HEK293 (cell line): ENCODE results near the gene KCNK3.
A peak's percentile ranks its signal among the peaks of the same experiment; 100 is the strongest.

Experiments
- CTCF ChIA-PET: fragments of 350-600 bp; formaldehyde crosslinking; extraction: SDS; loops from one replicate; lab custom pipeline; 2021; ENCODE audit warnings: antibody characterized with exemption; lab: Yijun Ruan, JAX
- POLR2A ChIA-PET: fragments of 300-600 bp; formaldehyde crosslinking; extraction: SDS; loops from one replicate; lab custom pipeline; 2020; ENCODE audit warnings: antibody characterized with exemption, inconsistent platforms; lab: Yijun Ruan, JAX
- H3K27ac ChIP-seq: fragments of 200-500 bp; sonication (Bioruptor generic); 2 replicates; pipeline ENCODE4 v1.5.1; 2014; ENCODE audit warnings: low read depth, low read length, control low read depth, inconsistent platforms; ENCODE audit errors: extremely low read depth
- H3K36me3 ChIP-seq, 2 experiments: fragments of 200-500 bp in 1 of 2; sonication (Bioruptor generic) in 1 of 2; 1 replicate in 1 of 2; 2 replicates in 1 of 2; pipeline ENCODE4 v1.5.1; 2014 to 2017; ENCODE audit warnings: inconsistent platforms in 2 of 2, low read length in 2 of 2; ENCODE audit not compliant: control insufficient read depth in 2 of 2, insufficient read depth in 1 of 2
- H3K4me1 ChIP-seq: fragments of 200-500 bp; sonication (Bioruptor generic); 2 replicates; pipeline ENCODE4 v1.5.1; 2014; ENCODE audit warnings: mild to moderate bottlenecking, low read length, inconsistent platforms; ENCODE audit not compliant: control insufficient read depth, insufficient read depth
- H3K4me3 ChIP-seq: 2 replicates; pipeline ENCODE4 v1.5.1; 2011; ENCODE audit warnings: low read depth, mild to moderate bottlenecking, control low read depth, low read length, moderate library complexity
- H3K9me3 ChIP-seq: fragments of 200-500 bp; sonication (Bioruptor generic); 2 replicates; pipeline ENCODE4 v1.5.1; 2014; ENCODE audit warnings: low read depth, low read length, inconsistent platforms; ENCODE audit not compliant: control insufficient read depth, insufficient read depth
- ATF2 ChIP-seq: fragments of 450-650 bp; formaldehyde crosslinking; IDR thresholded peaks from 2 replicates; pipeline ENCODE4 v1.5.1; 2016; ENCODE audit warnings: missing biosample characterization, missing genetic modification characterization, low read depth
- GLIS1 ChIP-seq: fragments of 450-650 bp; formaldehyde crosslinking; IDR thresholded peaks from 2 replicates; pipeline ENCODE4 v1.5.1; 2016; ENCODE audit warnings: missing biosample characterization, missing genetic modification characterization
- KLF17 ChIP-seq: fragments of 450-650 bp; formaldehyde crosslinking; IDR thresholded peaks from 2 replicates; pipeline ENCODE4 v1.5.1; 2016; ENCODE audit warnings: missing biosample characterization, missing genetic modification characterization
- KLF7 ChIP-seq: fragments of 450-650 bp; formaldehyde crosslinking; IDR thresholded peaks from 2 replicates; pipeline ENCODE4 v1.5.1; 2016; ENCODE audit warnings: missing biosample characterization, missing genetic modification characterization, borderline replicate concordance
- MYNN ChIP-seq: fragments of 450-650 bp; formaldehyde crosslinking; IDR thresholded peaks from 2 replicates; pipeline ENCODE4 v1.5.1; 2016; ENCODE audit warnings: missing biosample characterization, missing genetic modification characterization, borderline replicate concordance
- MZF1 ChIP-seq: fragments of 450-650 bp; formaldehyde crosslinking; IDR thresholded peaks from 2 replicates; pipeline ENCODE4 v1.5.1; 2017; ENCODE audit warnings: missing biosample characterization, missing genetic modification characterization, borderline replicate concordance
- SETDB1 ChIP-seq: IDR thresholded peaks from one replicate; pipeline ENCODE4 v1.6.1; 2017; ENCODE audit warnings: mild to moderate bottlenecking, low read length, moderate library complexity, mixed read lengths; ENCODE audit not compliant: insufficient read length
- WT1 ChIP-seq: fragments of 450-650 bp; formaldehyde crosslinking; IDR thresholded peaks from 2 replicates; pipeline ENCODE4 v1.5.1; 2016; ENCODE audit warnings: missing biosample characterization, missing genetic modification characterization
- ZBTB10 ChIP-seq: fragments of 450-650 bp; formaldehyde crosslinking; IDR thresholded peaks from 2 replicates; pipeline ENCODE4 v1.5.1; 2016; ENCODE audit warnings: missing biosample characterization, missing genetic modification characterization
- ZBTB17 ChIP-seq: fragments of 450-650 bp; formaldehyde crosslinking; IDR thresholded peaks from 2 replicates; pipeline ENCODE4 v1.5.1; 2016; ENCODE audit warnings: missing biosample characterization, missing genetic modification characterization
- ZFP37 ChIP-seq: fragments of 450-650 bp; formaldehyde crosslinking; IDR thresholded peaks from 2 replicates; pipeline ENCODE4 v1.5.1; 2016; ENCODE audit warnings: missing biosample characterization, missing genetic modification characterization
- ZIC2 ChIP-seq: fragments of 450-650 bp; formaldehyde crosslinking; IDR thresholded peaks from 2 replicates; pipeline ENCODE4 v1.5.1; 2016; ENCODE audit warnings: missing biosample characterization, missing genetic modification characterization
- ZNF221 ChIP-seq: fragments of 450-650 bp; formaldehyde crosslinking; IDR thresholded peaks from 2 replicates; pipeline ENCODE4 v1.5.1; 2017; ENCODE audit warnings: missing biosample characterization, missing genetic modification characterization, borderline replicate concordance
- ZNF248 ChIP-seq: fragments of 450-650 bp; formaldehyde crosslinking; IDR thresholded peaks from 2 replicates; pipeline ENCODE4 v1.5.1; 2017; ENCODE audit warnings: missing biosample characterization, missing genetic modification characterization
- ZNF274 ChIP-seq, 2 experiments: fragments of 200-500 bp in 1 of 2; fragments of 450-650 bp in 1 of 2; sonication (Bioruptor generic) in 1 of 2; formaldehyde crosslinking in 1 of 2; IDR thresholded peaks; 2 replicates each; pipeline versions ENCODE4 v1.5.1 to v1.6.1; 2014 to 2016; ENCODE audit warnings: borderline replicate concordance in 1 of 2, inconsistent platforms in 1 of 2, low read length in 1 of 2, missing biosample characterization in 1 of 2, missing genetic modification characterization in 1 of 2
- ZNF350 ChIP-seq: fragments of 450-650 bp; formaldehyde crosslinking; IDR thresholded peaks from 2 replicates; pipeline ENCODE4 v1.5.0; 2017; ENCODE audit warnings: missing biosample characterization, mild to moderate bottlenecking, missing genetic modification characterization
- ZNF514 ChIP-seq: fragments of 450-650 bp; formaldehyde crosslinking; IDR thresholded peaks from 2 replicates; pipeline ENCODE4 v1.5.1; 2016; ENCODE audit warnings: missing biosample characterization, missing genetic modification characterization
- ZNF560 ChIP-seq: fragments of 450-650 bp; formaldehyde crosslinking; IDR thresholded peaks from 2 replicates; pipeline ENCODE4 v1.5.1; 2017; ENCODE audit warnings: missing biosample characterization, missing genetic modification characterization, borderline replicate concordance
- ZNF600 ChIP-seq: fragments of 450-650 bp; formaldehyde crosslinking; IDR thresholded peaks from 2 replicates; pipeline ENCODE4 v1.5.1; 2016; ENCODE audit warnings: missing biosample characterization, missing genetic modification characterization
- ZNF654 ChIP-seq: fragments of 450-650 bp; formaldehyde crosslinking; IDR thresholded peaks from 2 replicates; pipeline ENCODE4 v1.5.1; 2016; ENCODE audit warnings: low read depth, missing biosample characterization, missing genetic modification characterization
- ZNF768 ChIP-seq: fragments of 450-650 bp; formaldehyde crosslinking; IDR thresholded peaks from 2 replicates; pipeline ENCODE4 v1.5.1; 2018; ENCODE audit warnings: missing biosample characterization, mild to moderate bottlenecking, missing genetic modification characterization
- ZNF837 ChIP-seq: fragments of 450-650 bp; formaldehyde crosslinking; IDR thresholded peaks from 2 replicates; pipeline ENCODE4 v1.5.1; 2016; ENCODE audit warnings: missing biosample characterization, missing genetic modification characterization
- ZSCAN16 ChIP-seq: fragments of 450-650 bp; formaldehyde crosslinking; IDR thresholded peaks from 2 replicates; pipeline ENCODE4 v1.5.1; 2016; ENCODE audit warnings: missing biosample characterization, missing genetic modification characterization
- ZSCAN4 ChIP-seq: fragments of 450-650 bp; formaldehyde crosslinking; IDR thresholded peaks from 2 replicates; pipeline ENCODE4 v1.5.1; 2017; ENCODE audit warnings: missing biosample characterization, missing genetic modification characterization

The KCNK3 gene

GRCh38 chr2:26767129-26767528 lies 74.6 kb downstream of the KCNK3 start:
- Histone ChIP-seq H3K9me3 (no peaks in the 10 kb centered on the region), H3K4me1 (no peaks in the 10 kb centered on the region; the same call in 1 of the 2 replicates), H3K36me3 (peaks cover 0 to 10% of the 10 kb centered on the region in 2 experiments; a peak in 1 of 3 replicates), H3K4me3 (no peak overlapping the region), H3K27ac (no peak overlapping the region)
- POLR2A ChIA-PET: no interaction called here
- TF ChIP-seq ZNF221 (tag by site-specific recombination) (no peak), KLF7 (tag by site-specific recombination) (no peak), WT1 (tag by site-specific recombination) (no peak), ZBTB10 (tag by site-specific recombination) (no peak), ZNF514 (tag by site-specific recombination) (no peak), ZSCAN16 (tag by site-specific recombination) (no peak), ZNF274 (IDR thresholded peaks at IDR 0.05; ENCODE audit: low read length) (no peak), ZNF274 (tag by site-specific recombination; IDR thresholded peaks at IDR 0.05; ENCODE audit: borderline replicate concordance) (no peak), ZIC2 (peak; percentile 95), ATF2 (tag by site-specific recombination) (no peak), ZBTB17 (tag by site-specific recombination) (peak; percentile 72), ZSCAN4 (tag by site-specific recombination) (no peak), ZNF837 (tag by site-specific recombination) (no peak), ZFP37 (no peak), MYNN (tag by site-specific recombination) (no peak), KLF17 (tag by site-specific recombination) (no peak), MZF1 (tag by site-specific recombination) (no peak), GLIS1 (no peak), ZNF350 (no peak), ZNF560 (tag by site-specific recombination) (no peak), ZNF600 (tag by site-specific recombination) (0 out of 2 replicates have a peak, but pooled peaks have one; percentile 0), SETDB1 (no peak), ZNF768 (tag by site-specific recombination) (no peak), ZNF654 (tag by site-specific recombination) (no peak), ZNF248 (no peak)
- CTCF ChIA-PET: no interaction called here
